B cell (primary cell): ENCODE results near the gene OR51B6. TPM values are rescaled to one million over a fixed set of nuclear protein-coding genes. Genes with fewer than 3 reads are reported as not detected.

Experiments
- ATAC-seq: fragments of 200-7000 bp; cut with Tn5 transposase; one replicate; pipeline ENCODE4 v1.10.0; 2021; ENCODE audit warnings: low read depth, mild to moderate bottlenecking, moderate number of reproducible peaks, moderate library complexity
- CTCF ChIA-PET: fragments of 350-600 bp; sonication (Branson Sonifier 250); formaldehyde crosslinking; loops from one replicate; lab custom pipeline; 2021; ENCODE audit warnings: antibody characterized with exemption, inconsistent platforms; lab: Charles Lee
- POLR2A ChIA-PET: fragments of 350-600 bp; sonication (Branson Sonifier 250); formaldehyde crosslinking; loops from one replicate; lab custom pipeline; 2021; ENCODE audit warnings: antibody characterized with exemption; lab: Charles Lee
- DNase-seq: peaks from one replicate; pipeline ENCODE4 v3.0.0; 2013
- H2AFZ ChIP-seq: 2 replicates; pipeline ENCODE4 v1.6.1; 2012; ENCODE audit warnings: mild to moderate bottlenecking, low read depth, low read length; ENCODE audit not compliant: insufficient read depth, poor library complexity, severe bottlenecking
- H3K27ac ChIP-seq, 2 donors: 1 replicate in 1 of 2; 2 replicates in 1 of 2; pipeline ENCODE4 v1.5.1; 2012 to 2013; ENCODE audit warnings: low read length in 2 of 2, mild to moderate bottlenecking in 2 of 2, moderate library complexity in 1 of 2
- H3K27me3 ChIP-seq, 4 experiments: fragments of 200-600 bp in 1 of 4; sonication (generic) in 1 of 4; replicated peaks in 1 of 4; 1 replicate in 2 of 4; 2 replicates in 2 of 4; pipeline versions ENCODE4 v1.6.1 to v1.7.0; 2013 to 2016; ENCODE audit warnings: low read length in 3 of 4, mild to moderate bottlenecking in 2 of 4, mixed read lengths in 1 of 4, moderate library complexity in 1 of 4; ENCODE audit not compliant: insufficient read depth in 4 of 4, control insufficient read depth in 3 of 4; ENCODE audit errors: control extremely low read depth in 1 of 4
- H3K36me3 ChIP-seq, 2 experiments: replicated peaks in 1 of 2; 1 replicate in 1 of 2; 2 replicates in 1 of 2; pipeline versions ENCODE4 v1.6.1 to v1.7.1; 2013; ENCODE audit warnings: low read length in 1 of 2; ENCODE audit not compliant: insufficient read depth in 2 of 2, control insufficient read depth in 1 of 2; ENCODE audit errors: control extremely low read depth in 1 of 2, extremely low read depth in 1 of 2
- H3K4me1 ChIP-seq, 2 donors: fragments of 200-600 bp in 1 of 2; sonication (generic) in 1 of 2; 1 replicate in 1 of 2; 2 replicates in 1 of 2; pipeline versions ENCODE4 v1.5.1 to v1.6.1; 2013 to 2017; ENCODE audit warnings: low read length in 2 of 2; ENCODE audit not compliant: control insufficient read depth in 2 of 2, insufficient read depth in 2 of 2
- H3K4me2 ChIP-seq: replicated peaks from 2 replicates; pipeline ENCODE3; 2012; ENCODE audit warnings: mild to moderate bottlenecking, low read depth, low read length; ENCODE audit not compliant: poor library complexity, severe bottlenecking
- H3K4me3 ChIP-seq, 5 experiments: fragments of 200-600 bp in 1 of 5; sonication (generic) in 1 of 5; 1 replicate in 3 of 5; 2 replicates in 2 of 5; pipeline versions ENCODE4 v1.5.1 to v1.7.0; 2011 to 2016; ENCODE audit warnings: low read length in 4 of 5, mild to moderate bottlenecking in 4 of 5, low read depth in 2 of 5, control low read depth in 1 of 5, moderate library complexity in 1 of 5; ENCODE audit not compliant: insufficient read depth in 1 of 5; ENCODE audit errors: control extremely low read depth in 1 of 5, extremely low read depth in 1 of 5
- H3K79me2 ChIP-seq: fragments of 200-600 bp; sonication (generic); one replicate; pipeline ENCODE4 v1.6.0; 2016; ENCODE audit warnings: low read length; ENCODE audit not compliant: control insufficient read depth, insufficient read depth
- H3K9ac ChIP-seq: fragments of 200-600 bp; sonication (generic); 2 replicates; pipeline ENCODE4 v1.6.1; 2017; ENCODE audit warnings: mild to moderate bottlenecking, low read length, moderate library complexity
- H3K9me3 ChIP-seq, 3 donors: one replicate each; pipeline versions ENCODE4 v1.6.1 to v1.7.1; 2013; ENCODE audit warnings: low read length in 2 of 3; ENCODE audit not compliant: control insufficient read depth in 2 of 3, insufficient read depth in 1 of 3; ENCODE audit errors: control extremely low read depth in 1 of 3
- H4K20me1 ChIP-seq: 2 replicates; pipeline ENCODE4 v1.6.0; 2012; ENCODE audit warnings: mild to moderate bottlenecking, low read length; ENCODE audit not compliant: insufficient read depth, control insufficient read depth, poor library complexity, severe bottlenecking
- H3K27ac Mint-ChIP-seq: one replicate; pipeline ENCODE4 v1.8.0; 2021; ENCODE audit warnings: mixed read lengths
- H3K27me3 Mint-ChIP-seq: one replicate; pipeline ENCODE4 v1.8.0; 2021; ENCODE audit warnings: mixed read lengths
- H3K4me1 Mint-ChIP-seq: one replicate; pipeline ENCODE4 v1.8.0; 2021; ENCODE audit warnings: mixed read lengths
- H3K4me3 Mint-ChIP-seq: one replicate; pipeline ENCODE4 v1.8.0; 2021; ENCODE audit warnings: mixed read lengths
- H3K9me3 Mint-ChIP-seq: one replicate; pipeline ENCODE4 v1.8.0; 2022; ENCODE audit warnings: mixed read lengths; ENCODE audit not compliant: insufficient read depth
- CTCF ChIP-seq: fragments of 200-600 bp; IDR thresholded peaks from one replicate; pipeline ENCODE4 v1.8.0; 2022; ENCODE audit warnings: antibody characterized with exemption, mild to moderate bottlenecking
- EZH2 ChIP-seq: IDR thresholded peaks from 2 replicates; pipeline ENCODE4 v1.6.1; 2012; ENCODE audit warnings: borderline replicate concordance, low read depth, mild to moderate bottlenecking, moderate library complexity, low read length; ENCODE audit not compliant: insufficient read depth, poor library complexity, severe bottlenecking
- WGBS: methylation state at CpG from one replicate; pipeline ENCODE4 v1.1.5; 2013; ENCODE audit warnings: missing lambda C conversion rate; ENCODE audit not compliant: insufficient coverage; 5-methylcytosine and 5-hydroxymethylcytosine counted together
- intact Hi-C: fragments of 100-400 bp; cut with micrococcal nuclease; formaldehyde crosslinking; loops from one replicate; pipeline ENCODE4 v1.10.0; 2022
- polyA plus RNA-seq: library from polyadenylated mRNA; depleted of rRNA; stranded (reverse); fragments of >200 nt; gene quantifications from 2 replicates; pipeline ENCODE4 v1.2.3, GENCODE V29; 2012
- total RNA-seq, 2 donors: library from RNA; stranded (reverse); fragments of 120-200 nt in 1 of 2; gene quantifications; 1 replicate in 1 of 2; 2 replicates in 1 of 2; pipeline versions ENCODE4 v1.2.3 to v1.2.4, GENCODE V29; 2013 to 2022

OR51B6 gene
- total and polyA plus RNA-seq, 2 donors (not counting 1 experiment from before 2014, with no cell fraction given): not detected

GRCh38 chr11:5317292-5317691 is 34.0 kb upstream of the OR51B6 start:
- H3K27me3 ChIP-seq: no peaks in the 10 kb centered on the region
- no peak overlapping the region for H2AFZ ChIP-seq
- ATAC-seq (no peak), DNase-seq (no peak)
- no peaks in the 10 kb centered on the region for H3K4me1 Mint-ChIP-seq
- peaks cover 2% of the 10 kb centered on the region for H3K9me3 Mint-ChIP-seq
- no peak for TF ChIP-seq EZH2
- no peak for TF ChIP-seq CTCF
- no peaks in the 10 kb centered on the region for H3K9me3 ChIP-seq
- intact Hi-C loops: no loop called here
- H3K4me3 Mint-ChIP-seq: no peak overlapping the region
- H3K27me3 Mint-ChIP-seq: no peaks in the 10 kb centered on the region
- H3K27ac ChIP-seq: no peak overlapping the region
- no peaks in the 10 kb centered on the region for H3K4me1 ChIP-seq
- ChIA-PET CTCF (no interaction called here), POLR2A (no interaction called here)
- no CpG with 5 or more reads among the region's 5 CpGs for WGBS
- no peak overlapping the region for H3K4me2 ChIP-seq
- no peaks in the 10 kb centered on the region for H3K36me3 ChIP-seq
- H3K9ac ChIP-seq: no peak overlapping the region
- no peaks in the 10 kb centered on the region for H3K79me2 ChIP-seq
- no peaks in the 10 kb centered on the region for H4K20me1 ChIP-seq
- H3K27ac Mint-ChIP-seq: no peak overlapping the region
- H3K4me3 ChIP-seq: no peak overlapping the region

GRCh38 chr11:5324197-5324596 is 27.1 kb upstream of the OR51B6 start, which contains the start of gene OR51B2:
OR51B2 (minus strand) TSS chr11:5324297; CDS start chr11:5324297, 0 bp downstream.
- no peak within 1 kb of the TSS for H3K27ac Mint-ChIP-seq

More at GRCh38 chr11:5324197-5324596, 27.1 kb upstream of the OR51B6 start, which contains the start of gene OR51B2:
- ChIA-PET POLR2A (no interaction called here), CTCF (no interaction called here)
- Mint-ChIP-seq H3K4me3 (no peak within 1 kb of the TSS), H3K4me1 (no peaks in the 10 kb centered on the region), H3K9me3 (no peaks in the 10 kb centered on the region), H3K27me3 (no peaks in the 10 kb centered on the region)
- Histone ChIP-seq H3K9ac (no peak within 1 kb of the TSS), H3K27me3 (no peaks in the 10 kb centered on the region), H3K36me3 (no peaks in the 10 kb centered on the region), H3K4me3 (no peak within 1 kb of the TSS), H3K27ac (no peak within 1 kb of the TSS), H3K4me2 (no peak within 1 kb of the TSS), H3K9me3 (no peaks in the 10 kb centered on the region), H4K20me1 (no peaks in the 10 kb centered on the region), H3K4me1 (no peaks in the 10 kb centered on the region), H3K79me2 (no peaks in the 10 kb centered on the region), H2AFZ (no peak within 1 kb of the TSS)
- no peak for DNase-seq
- intact Hi-C loops: no loop called here
- no CpG with 5 or more reads among the region's 3 CpGs for WGBS
- no peak for ATAC-seq
- TF ChIP-seq EZH2 (no peak), CTCF (no peak)
